Endodermal cell (in vitro differentiated cells): ENCODE data around the gene CLEC17A. TPM values are rescaled to one million over a fixed set of nuclear protein-coding genes. Genes with fewer than 3 reads are reported as not detected.
"Not testable (repeated sequence)": the region's sequence is repeated elsewhere in the genome, so short reads cannot be mapped to it uniquely, and the experiment has no call there.

Source experiments
- DNase-seq: peaks from one replicate; pipeline ENCODE4 v3.0.0-alpha.2; 2017
- H3K27ac ChIP-seq: 2 replicates; pipeline ENCODE4 v1.5.1; 2013; ENCODE audit warnings: mild to moderate bottlenecking, low read depth, low read length, moderate library complexity
- H3K27me3 ChIP-seq: 2 replicates; pipeline ENCODE4 v1.6.1; 2013; ENCODE audit warnings: mild to moderate bottlenecking, low read length, moderate library complexity; ENCODE audit not compliant: insufficient read depth, control insufficient read depth, poor library complexity, severe bottlenecking
- H3K36me3 ChIP-seq: 2 replicates; pipeline ENCODE4 v1.7.0; 2013; ENCODE audit warnings: mild to moderate bottlenecking, low read length, moderate library complexity; ENCODE audit not compliant: control insufficient read depth, insufficient read depth
- H3K4me1 ChIP-seq: one replicate; pipeline ENCODE4 v1.7.0; 2013; ENCODE audit warnings: low read length; ENCODE audit not compliant: control insufficient read depth, insufficient read depth
- H3K4me3 ChIP-seq: 2 replicates; pipeline ENCODE4 v1.5.1; 2013; ENCODE audit warnings: mild to moderate bottlenecking, low read length, moderate library complexity
- H3K9ac ChIP-seq: 2 replicates; pipeline ENCODE4 v1.6.1; 2013; ENCODE audit warnings: mild to moderate bottlenecking, low read length, moderate library complexity; ENCODE audit not compliant: poor library complexity, severe bottlenecking; ENCODE audit errors: extremely low read depth
- H3K9me3 ChIP-seq: 2 replicates; pipeline ENCODE4 v1.6.1; 2013; ENCODE audit warnings: mild to moderate bottlenecking, low read length, moderate library complexity; ENCODE audit not compliant: control insufficient read depth
- H3K27ac Mint-ChIP-seq: 2 replicates; pipeline ENCODE4 v1.8.0; 2020; ENCODE audit warnings: mixed read lengths
- H3K27me3 Mint-ChIP-seq: 2 replicates; pipeline ENCODE4 v1.8.0; 2021; ENCODE audit warnings: mild to moderate bottlenecking, mixed read lengths; ENCODE audit not compliant: insufficient read depth
- H3K36me3 Mint-ChIP-seq: 2 replicates; pipeline ENCODE4 v1.8.0; 2020; ENCODE audit warnings: low read depth, mixed read lengths
- H3K4me1 Mint-ChIP-seq: 2 replicates; pipeline ENCODE4 v1.8.0; 2020; ENCODE audit warnings: mixed read lengths
- H3K4me3 Mint-ChIP-seq: 2 replicates; pipeline ENCODE4 v1.8.0; 2020; ENCODE audit warnings: mild to moderate bottlenecking, moderate library complexity, mixed read lengths
- H3K9me3 Mint-ChIP-seq: 2 replicates; pipeline ENCODE4 v1.8.0; 2020; ENCODE audit warnings: mild to moderate bottlenecking, mixed read lengths
- CTCF ChIP-seq: fragments of 200-600 bp; sonication (generic); conservative IDR thresholded peaks from 2 replicates; pipeline ENCODE4 v1.5.0; 2021; ENCODE audit warnings: antibody characterized with exemption, mild to moderate bottlenecking
- WGBS, 2 experiments: methylation state at CpG; one replicate each; pipeline versions ENCODE4 v1.1.5 to v1.1.7; 2013; ENCODE audit warnings: missing lambda C conversion rate in 2 of 2, mixed read lengths in 1 of 2; ENCODE audit not compliant: insufficient coverage in 1 of 2, insufficient read length in 1 of 2; 5-methylcytosine and 5-hydroxymethylcytosine counted together
- total RNA-seq, 2 donors: library from RNA; stranded (reverse); fragmentation: NEBNext Ultra II Directional in 1 of 2; extraction: Animal tissue kit (Norgen Biotek cat#: 25700) in 1 of 2; gene quantifications; 2 replicates in 1 of 2; 3 replicates in 1 of 2; pipeline ENCODE4 v1.2.1, GENCODE V29; 2021

The CLEC17A gene
- total RNA-seq, 2 donors from 2014 or later = not detected

- Mint-ChIP-seq H3K27ac (no peak overlapping the region), H3K27me3 (peaks cover 2% of the 10 kb centered on the region), H3K4me3 (no peak overlapping the region), H3K36me3 (no peaks in the 10 kb centered on the region), H3K9me3 (peaks cover 68% of the 10 kb centered on the region), H3K4me1 (no peaks in the 10 kb centered on the region)
- H3K27me3 ChIP-seq = no peaks in the 10 kb centered on the region
- no peaks in the 10 kb centered on the region for H3K36me3 ChIP-seq
- no peaks in the 10 kb centered on the region for H3K4me1 ChIP-seq
- H3K27ac ChIP-seq = no peak overlapping the region
- H3K9me3 ChIP-seq = peaks cover 24% of the 10 kb centered on the region
- DNase-seq = no peak
- no peak overlapping the region for H3K9ac ChIP-seq
- TF ChIP-seq CTCF = no peak
- H3K4me3 ChIP-seq = peak overlapping the region; percentile 1
Measured at GRCh38 chr19:14619404-14619803, 36.5 kb downstream of the CLEC17A start.

GRCh38 chr19:14624491-14624890 lies 41.6 kb downstream of the CLEC17A start:
- 77 to 78% methylated on average over 5 to 6 of the region's 6 CpGs for WGBS, 2 experiments
- H3K4me3 ChIP-seq, H3K4me3 Mint-ChIP-seq, H3K27me3 Mint-ChIP-seq, H3K36me3 ChIP-seq, H3K9ac ChIP-seq, H3K27me3 ChIP-seq, DNase-seq, H3K27ac Mint-ChIP-seq, H3K4me1 ChIP-seq, H3K9me3 ChIP-seq, H3K4me1 Mint-ChIP-seq, H3K27ac ChIP-seq, H3K36me3 Mint-ChIP-seq: not testable (repeated sequence)
- peaks cover 67% of the 10 kb centered on the region for H3K9me3 Mint-ChIP-seq

GRCh38 chr19:14629557-14629956 lies 46.7 kb downstream of the CLEC17A start:
- Histone ChIP-seq H3K27me3 (no peaks in the 10 kb centered on the region), H3K9me3 (peaks cover 23% of the 10 kb centered on the region), H3K27ac (no peak overlapping the region), H3K36me3 (no peaks in the 10 kb centered on the region), H3K4me3 (no peak overlapping the region), H3K4me1 (no peaks in the 10 kb centered on the region), H3K9ac (no peak overlapping the region)
- DNase-seq = no peak
- TF ChIP-seq CTCF = no peak
- Mint-ChIP-seq H3K27me3 (peaks cover 1% of the 10 kb centered on the region), H3K4me1 (no peaks in the 10 kb centered on the region), H3K4me3 (no peak overlapping the region), H3K27ac (no peak overlapping the region), H3K9me3 (peaks cover 69% of the 10 kb centered on the region), H3K36me3 (no peaks in the 10 kb centered on the region)
- WGBS, 2 experiments = 72% methylated on average over 1 of the region's 1 CpG; no CpG with 5 or more reads in 1 of the 2 experiments

GRCh38 chr19:14632286-14632685 lies 49.4 kb downstream of the CLEC17A start:
- Mint-ChIP-seq H3K27ac (no peak overlapping the region), H3K4me1 (no peaks in the 10 kb centered on the region), H3K9me3 (peaks cover 63% of the 10 kb centered on the region), H3K4me3 (no peak overlapping the region), H3K27me3 (peaks cover 1% of the 10 kb centered on the region), H3K36me3 (peaks cover 3% of the 10 kb centered on the region)
- H3K4me1 ChIP-seq = no peaks in the 10 kb centered on the region
- H3K4me3 ChIP-seq = no peak overlapping the region
- H3K9me3 ChIP-seq = peaks cover 31% of the 10 kb centered on the region
- no peak for TF ChIP-seq CTCF
- no peaks in the 10 kb centered on the region for H3K36me3 ChIP-seq
- no peak overlapping the region for H3K9ac ChIP-seq
- WGBS, 2 experiments = 38% methylated on average over 1 of the region's 1 CpG; no CpG with 5 or more reads in 1 of the 2 experiments
- no peaks in the 10 kb centered on the region for H3K27me3 ChIP-seq
- H3K27ac ChIP-seq = no peak overlapping the region
- peak; percentile 75 for DNase-seq
